HCT116 (cell line): ENCODE data around the gene PROSER3. TPM values are rescaled to one million over a fixed set of nuclear protein-coding genes. Genes with fewer than 3 reads are reported as not detected.

ENCODE experiments used
- ATAC-seq: fragments of 200-7000 bp; cut with Tn5 transposase; 2 replicates; pipeline ENCODE4 v1.9.1; 2020; ENCODE audit warnings: mild to moderate bottlenecking, moderate library complexity
- BruUV-seq: library from RNA; stranded (reverse); fragments of 400-500 nt; replicated peaks from 2 replicates; lab custom pipeline; 2021; lab: Mats Ljungman, UMichigan
- CTCF ChIA-PET: fragments of 300-600 bp; sonication (Branson Sonifier 250); formaldehyde crosslinking; loops from one replicate; lab custom pipeline; 2021; ENCODE audit warnings: antibody characterized with exemption; lab: Charles Lee
- POLR2A ChIA-PET: fragments of 300-600, 350-600 bp; sonication (Branson Sonifier 250); formaldehyde crosslinking; loops from one replicate; lab custom pipeline; 2021; ENCODE audit warnings: antibody characterized with exemption; lab: Charles Lee
- RAD21 ChIA-PET, 2 experiments: fragments of 300-600 bp; sonication (Branson Sonifier 250); formaldehyde crosslinking; loops; one replicate each; lab custom pipeline; 2023; ENCODE audit warnings: low total read pairs in 2 of 2; ENCODE audit not compliant: uncharacterized antibody in 2 of 2, unreplicated experiment in 2 of 2, low non-redundant PET in 1 of 2; lab: Charles Lee
- DNase-seq: peaks from one replicate; pipeline ENCODE4 v3.0.0-alpha.2; 2010; ENCODE audit warnings: low read depth, low spot score
- H2AFZ ChIP-seq: fragments of 200-600 bp; shearing (Covaris generic), sonication (generic); 2 replicates; pipeline ENCODE4 v1.6.1; 2017; ENCODE audit warnings: low read depth, mixed run types, mixed read lengths, antibody characterized with exemption, low read length; ENCODE audit not compliant: poor library complexity, severe bottlenecking
- H3K27ac ChIP-seq: 2 replicates; pipeline ENCODE4 v1.5.1; 2012; ENCODE audit warnings: low read depth, low read length
- H3K27me3 ChIP-seq: fragments of 200-600 bp; sonication (generic); 2 replicates; pipeline ENCODE4 v1.6.1; 2016; ENCODE audit warnings: mixed run types, low read length, mixed read lengths; ENCODE audit not compliant: insufficient read depth
- H3K36me3 ChIP-seq, 2 experiments: fragments of 200-500 bp in 1 of 2; fragments of 200-600 bp in 1 of 2; sonication (Bioruptor generic) in 1 of 2; sonication (generic) in 1 of 2; 2 replicates each; pipeline versions ENCODE4 v1.5.1 to v1.6.1; 2014 to 2016; ENCODE audit warnings: low read length in 2 of 2, inconsistent platforms in 1 of 2, mixed read lengths in 1 of 2, mixed run types in 1 of 2; ENCODE audit not compliant: insufficient read depth in 2 of 2, control insufficient read depth in 1 of 2
- H3K4me1 ChIP-seq, 2 experiments: fragments of 200-600 bp in 1 of 2; sonication (generic) in 1 of 2; 2 replicates each; pipeline versions ENCODE4 v1.5.1 to v1.6.1; 2012 to 2017; ENCODE audit warnings: low read length in 2 of 2, inconsistent platforms in 1 of 2, mild to moderate bottlenecking in 1 of 2, mixed read lengths in 1 of 2, mixed run types in 1 of 2, moderate library complexity in 1 of 2; ENCODE audit not compliant: insufficient read depth in 2 of 2, control insufficient read depth in 1 of 2
- H3K4me2 ChIP-seq: fragments of 200-600 bp; sonication (generic); 2 replicates; pipeline ENCODE4 v1.6.1; 2017; ENCODE audit warnings: mixed run types, low read length, mixed read lengths
- H3K4me3 ChIP-seq, 2 experiments: fragments of 200-600 bp in 1 of 2; sonication (generic) in 1 of 2; replicated peaks in 1 of 2; 2 replicates each; pipeline ENCODE4 v1.5.1; 2011 to 2016; ENCODE audit warnings: low read length in 2 of 2, control low read depth in 1 of 2, low read depth in 1 of 2, mild to moderate bottlenecking in 1 of 2, mixed read lengths in 1 of 2, mixed run types in 1 of 2
- H3K79me2 ChIP-seq: fragments of 200-600 bp; sonication (generic); 2 replicates; pipeline ENCODE4 v1.6.1; 2017; ENCODE audit warnings: mild to moderate bottlenecking, mixed run types, low read length, moderate library complexity, mixed read lengths; ENCODE audit not compliant: insufficient read depth
- H3K9ac ChIP-seq: fragments of 200-600 bp; sonication (generic); 2 replicates; pipeline ENCODE4 v1.6.1; 2016; ENCODE audit warnings: low read length, mixed read lengths
- H3K9me2 ChIP-seq: fragments of 200-600 bp; sonication (generic), shearing (Covaris generic); 2 replicates; pipeline ENCODE4 v1.6.1; 2017; ENCODE audit warnings: mixed run types, mild to moderate bottlenecking, moderate library complexity; ENCODE audit not compliant: insufficient read depth
- H3K9me3 ChIP-seq, 2 experiments: fragments of 200-500 bp in 1 of 2; fragments of 200-600 bp in 1 of 2; sonication (Bioruptor generic) in 1 of 2; sonication (generic) in 1 of 2; 2 replicates each; pipeline ENCODE4 v1.6.1; 2014 to 2017; ENCODE audit warnings: low read length in 2 of 2, mixed read lengths in 2 of 2, inconsistent platforms in 1 of 2, low read depth in 1 of 2, mild to moderate bottlenecking in 1 of 2, mixed run types in 1 of 2, moderate library complexity in 1 of 2; ENCODE audit not compliant: control insufficient read depth in 1 of 2, insufficient read depth in 1 of 2
- H4K20me1 ChIP-seq: fragments of 200-600 bp; sonication (generic), shearing (Covaris generic); 2 replicates; pipeline ENCODE4 v1.6.1; 2017; ENCODE audit warnings: mixed run types, mild to moderate bottlenecking, moderate library complexity; ENCODE audit not compliant: insufficient read depth
- ATF3 ChIP-seq: IDR thresholded peaks from 2 replicates; pipeline ENCODE4 v1.6.1; 2012
- CBX3 ChIP-seq: IDR thresholded peaks from 2 replicates; pipeline ENCODE4 v1.6.1; 2012; ENCODE audit warnings: low read depth
- CTCF ChIP-seq, 3 experiments: fragments of 200-600 bp in 1 of 3; sonication (generic) in 1 of 3; IDR thresholded peaks in 2 of 3; conservative IDR thresholded peaks in 1 of 3; 2 replicates each; pipeline ENCODE4 v1.5.1; 2012 to 2017; ENCODE audit warnings: low read depth in 2 of 3, low read length in 2 of 3, antibody characterized with exemption in 1 of 3, borderline replicate concordance in 1 of 3, control low read depth in 1 of 3, mild to moderate bottlenecking in 1 of 3, mixed read lengths in 1 of 3, mixed run types in 1 of 3, moderate library complexity in 1 of 3; ENCODE audit not compliant: insufficient read depth in 1 of 3
- EGR1 ChIP-seq: IDR thresholded peaks from 2 replicates; pipeline ENCODE4 v1.6.1; 2012; ENCODE audit warnings: low read depth
- ELF1 ChIP-seq: IDR thresholded peaks from 2 replicates; pipeline ENCODE4 v1.6.1; 2012; ENCODE audit warnings: low read depth, borderline replicate concordance
- EZH2 ChIP-seq: fragments of 200-600 bp; sonication (generic); IDR thresholded peaks from 2 replicates; pipeline ENCODE4 v1.6.1; 2017; ENCODE audit warnings: antibody characterized with exemption, mixed run types
- EZH2phosphoT487 ChIP-seq: fragments of 200-600 bp; IDR thresholded peaks from 2 replicates; pipeline ENCODE4 v1.6.1; 2018; ENCODE audit warnings: antibody characterized with exemption, borderline replicate concordance
- FOSL1 ChIP-seq: IDR thresholded peaks from 2 replicates; pipeline ENCODE4 v1.6.1; 2012; ENCODE audit warnings: low read depth
- JUND ChIP-seq: IDR thresholded peaks from 2 replicates; pipeline ENCODE4 v1.6.1; 2012
- MAX ChIP-seq: IDR thresholded peaks from 2 replicates; pipeline ENCODE4 v1.6.1; 2012
- POLR2A ChIP-seq: IDR thresholded peaks from 2 replicates; pipeline ENCODE4 v1.7.0; 2011; ENCODE audit warnings: borderline replicate concordance; ENCODE audit not compliant: insufficient read depth, insufficient read length; ENCODE audit errors: extremely low read depth
- RAD21 ChIP-seq: IDR thresholded peaks from 2 replicates; pipeline ENCODE4 v1.6.1; 2012; ENCODE audit warnings: low read depth, mild to moderate bottlenecking
- SP1 ChIP-seq: IDR thresholded peaks from 2 replicates; pipeline ENCODE4 v1.6.1; 2012; ENCODE audit warnings: low read depth
- TCF7L2 ChIP-seq: IDR thresholded peaks from 2 replicates; pipeline ENCODE4 v1.7.0; 2011; ENCODE audit warnings: borderline replicate concordance, inconsistent platforms; ENCODE audit not compliant: insufficient read depth, insufficient read length; ENCODE audit errors: extremely low read depth
- YY1 ChIP-seq: IDR thresholded peaks from 2 replicates; pipeline ENCODE4 v1.6.1; 2011; ENCODE audit warnings: low read length, low read depth, moderate library complexity, mild to moderate bottlenecking; ENCODE audit not compliant: insufficient replicate concordance; ENCODE audit errors: extremely low read depth
- ZNF274 ChIP-seq: fragments of 200-500 bp; sonication (Bioruptor generic); IDR thresholded peaks from 2 replicates; pipeline ENCODE4 v1.6.1; 2014; ENCODE audit warnings: mild to moderate bottlenecking, low read depth, low read length, inconsistent platforms
- intact Hi-C: fragments of 100-400 bp; cut with micrococcal nuclease; formaldehyde crosslinking; loops from 2 replicates; pipeline ENCODE4 v1.10.0; 2022
- total RNA-seq: library from RNA; stranded (reverse); gene quantifications from one replicate; pipeline ENCODE4 v1.2.1, GENCODE V29; 2021; ENCODE audit not compliant: unreplicated experiment

The PROSER3 gene
- total RNA-seq, 1 experiment from 2014 or later: 42.5 TPM

- no peaks in the 10 kb centered on the region for H3K9me2 ChIP-seq
- ATAC-seq: no peak
- DNase-seq: no peak
- no peak overlapping the region for H2AFZ ChIP-seq
- H3K9ac ChIP-seq: no peak overlapping the region
- H3K4me1 ChIP-seq: no peaks in the 10 kb centered on the region
- no peak overlapping the region for H3K27ac ChIP-seq
- H4K20me1 ChIP-seq: no peaks in the 10 kb centered on the region
- intact Hi-C loops: no loop called here
- H3K4me3 ChIP-seq: no peak overlapping the region
- RAD21 ChIA-PET: no interaction called here
- peaks cover 0 to 12% of the 10 kb centered on the region in 2 experiments; a peak in 1 of 4 replicates for H3K36me3 ChIP-seq
- no TSS peak for BruUV-seq
- H3K4me2 ChIP-seq: no peak overlapping the region
- CTCF ChIA-PET: no interaction called here
- no peak for TF ChIP-seq TCF7L2
- no peak for TF ChIP-seq SP1
- no peaks in the 10 kb centered on the region for H3K27me3 ChIP-seq
- POLR2A ChIA-PET: interaction anchor here (0.6 to 1.1 kb wide), 2 partner anchors 10 to 18 kb away, joined by 3 to 4 read pairs; partner anchors contain the start of gene HSPB6
- no peaks in the 10 kb centered on the region for H3K9me3 ChIP-seq
- H3K79me2 ChIP-seq: no peaks in the 10 kb centered on the region
Observed at GRCh38 chr19:35766571-35767104, 8.7 kb downstream of the PROSER3 start.

GRCh38 chr19:35767288-35768081 is 9.5 kb downstream of the PROSER3 start:
- ChIA-PET CTCF (no interaction called here), POLR2A (interaction anchor here (1.1 kb wide), 1 partner anchor 10 kb away, joined by 3 read pairs; the partner anchor contains the start of gene HSPB6), RAD21 (no interaction called here)
- H2AFZ ChIP-seq: no peak overlapping the region
- no peak overlapping the region for H3K9ac ChIP-seq
- TF ChIP-seq ELF1: no peak
- no peak for TF ChIP-seq POLR2A
- no peak for TF ChIP-seq EGR1
- TF ChIP-seq CBX3: no peak
- TF ChIP-seq CTCF (IDR thresholded peaks at IDR 0.05 in 2 of 3, conservative IDR thresholded peaks at IDR 0.05 in 1 of 3; ENCODE audit: borderline replicate concordance in 1 of 3, insufficient read depth in 1 of 3, low read depth in 2 of 3, low read length in 2 of 3): no peak
- TF ChIP-seq FOSL1: no peak
- TF ChIP-seq YY1: no peak
- no peak for TF ChIP-seq TCF7L2
- no peak for TF ChIP-seq EZH2phosphoT487
- no peak for TF ChIP-seq JUND
- no peak for TF ChIP-seq SP1
- no peak for TF ChIP-seq MAX
- no peak for TF ChIP-seq ZNF274
- no peak for TF ChIP-seq EZH2
- TF ChIP-seq RAD21: no peak
- TF ChIP-seq ATF3: no peak
- H3K36me3 ChIP-seq: peaks cover 0 to 9% of the 10 kb centered on the region in 2 experiments; a peak in 1 of 4 replicates
- intact Hi-C loops: no loop called here
- H3K9me2 ChIP-seq: no peaks in the 10 kb centered on the region
- no peak overlapping the region for H3K4me3 ChIP-seq
- ATAC-seq (peak; percentile 49; the same call in 1 of the 2 replicates), DNase-seq (no peak)
- no TSS peak for BruUV-seq
- H3K27ac ChIP-seq: no peak overlapping the region
- H3K9me3 ChIP-seq: no peaks in the 10 kb centered on the region
- H3K4me1 ChIP-seq: no peaks in the 10 kb centered on the region
- no peaks in the 10 kb centered on the region for H3K27me3 ChIP-seq
- no peaks in the 10 kb centered on the region for H4K20me1 ChIP-seq
- H3K4me2 ChIP-seq: no peak overlapping the region
- H3K79me2 ChIP-seq: no peaks in the 10 kb centered on the region
